Fibroblast of lung (primary cell): Measurements from ENCODE around the gene MAP4K5.

Source experiments
- EZH2 ChIP-seq: IDR thresholded peaks from 2 replicates; pipeline ENCODE4 v1.5.1; 2012; ENCODE audit warnings: low read length, control low read depth, mild to moderate bottlenecking; ENCODE audit errors: missing control alignments
- TF ChIP-seq, protein P1 (sequence below), 2 donors: IDR thresholded peaks in 1 of 2; conservative IDR thresholded peaks in 1 of 2; 1 replicate in 1 of 2; 2 replicates in 1 of 2; pipeline ENCODE4 v1.5.1; 2011 to 2012; ENCODE audit warnings: low read length in 2 of 2, control low read depth in 1 of 2, inconsistent platforms in 1 of 2, low read depth in 1 of 2, mild to moderate bottlenecking in 1 of 2

DNA sequence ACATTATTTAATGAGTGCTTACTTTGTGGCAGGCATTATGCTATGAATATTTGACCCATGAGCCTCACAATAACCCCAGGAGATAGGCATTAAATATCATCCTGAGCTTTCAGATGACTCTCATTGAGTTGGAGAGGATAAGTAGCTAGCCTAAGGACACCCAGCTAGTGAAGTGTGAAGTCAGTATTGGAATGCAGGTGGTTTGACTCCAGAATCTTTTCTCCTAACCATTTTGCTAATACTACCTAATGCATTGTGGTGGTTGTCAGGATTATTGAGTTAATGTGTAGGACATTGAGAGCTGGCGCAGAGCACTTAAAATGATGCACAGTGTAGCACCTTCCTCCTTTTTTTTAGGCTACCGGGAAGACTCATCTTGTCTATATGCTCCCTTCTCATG is 131.9 kb downstream of the MAP4K5 start:
- TF ChIP-seq, protein P1, sequence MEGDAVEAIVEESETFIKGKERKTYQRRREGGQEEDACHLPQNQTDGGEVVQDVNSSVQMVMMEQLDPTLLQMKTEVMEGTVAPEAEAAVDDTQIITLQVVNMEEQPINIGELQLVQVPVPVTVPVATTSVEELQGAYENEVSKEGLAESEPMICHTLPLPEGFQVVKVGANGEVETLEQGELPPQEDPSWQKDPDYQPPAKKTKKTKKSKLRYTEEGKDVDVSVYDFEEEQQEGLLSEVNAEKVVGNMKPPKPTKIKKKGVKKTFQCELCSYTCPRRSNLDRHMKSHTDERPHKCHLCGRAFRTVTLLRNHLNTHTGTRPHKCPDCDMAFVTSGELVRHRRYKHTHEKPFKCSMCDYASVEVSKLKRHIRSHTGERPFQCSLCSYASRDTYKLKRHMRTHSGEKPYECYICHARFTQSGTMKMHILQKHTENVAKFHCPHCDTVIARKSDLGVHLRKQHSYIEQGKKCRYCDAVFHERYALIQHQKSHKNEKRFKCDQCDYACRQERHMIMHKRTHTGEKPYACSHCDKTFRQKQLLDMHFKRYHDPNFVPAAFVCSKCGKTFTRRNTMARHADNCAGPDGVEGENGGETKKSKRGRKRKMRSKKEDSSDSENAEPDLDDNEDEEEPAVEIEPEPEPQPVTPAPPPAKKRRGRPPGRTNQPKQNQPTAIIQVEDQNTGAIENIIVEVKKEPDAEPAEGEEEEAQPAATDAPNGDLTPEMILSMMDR (conservative IDR thresholded peaks at IDR 0.05 in 1 of 2, IDR thresholded peaks at IDR 0.05 in 1 of 2; ENCODE audit: low read depth in 1 of 2, low read length in 2 of 2): no peak
- TF ChIP-seq EZH2: no peak
